SU-DHL-6 (cell line): ENCODE results near the gene UCK2.

Experiments used
- H2AFZ ChIP-seq: fragments of 200-600 bp; sonication (generic); 2 replicates; pipeline ENCODE4 v1.6.1; 2014; ENCODE audit warnings: low read depth, mild to moderate bottlenecking, moderate library complexity, mixed read lengths, antibody characterized with exemption, low read length; ENCODE audit not compliant: severe bottlenecking
- H3F3A ChIP-seq: fragments of 200-600 bp; shearing (Covaris generic); 2 replicates; pipeline ENCODE4 v1.6.0; 2016; ENCODE audit warnings: antibody characterized with exemption, mild to moderate bottlenecking; ENCODE audit not compliant: insufficient read depth
- H3K27ac ChIP-seq: fragments of 200-600 bp; sonication (generic); 2 replicates; pipeline ENCODE4 v1.5.1; 2016; ENCODE audit warnings: low read depth, mild to moderate bottlenecking, low read length, moderate library complexity, mixed read lengths
- H3K27me3 ChIP-seq: fragments of 200-600 bp; sonication (generic), shearing (Covaris generic); 2 replicates; pipeline ENCODE4 v1.6.0; 2014; ENCODE audit warnings: mild to moderate bottlenecking, low read length
- H3K36me3 ChIP-seq: fragments of 200-600 bp; sonication (generic); 2 replicates; pipeline ENCODE4 v1.6.1; 2014; ENCODE audit warnings: mild to moderate bottlenecking, low read length, mixed read lengths
- H3K4me2 ChIP-seq: fragments of 300-600, 200-600 bp; shearing (Covaris generic), sonication (generic); 2 replicates; pipeline ENCODE4 v1.6.0; 2014; ENCODE audit warnings: low read length, low read depth, mild to moderate bottlenecking; ENCODE audit not compliant: poor library complexity, severe bottlenecking
- H3K4me3 ChIP-seq: fragments of 200-600 bp; sonication (generic); 2 replicates; pipeline ENCODE4 v1.5.1; 2014; ENCODE audit warnings: antibody characterized with exemption, low read length, mild to moderate bottlenecking, mixed read lengths; ENCODE audit not compliant: insufficient read depth, poor library complexity, severe bottlenecking
- H3K79me2 ChIP-seq: fragments of 200-600 bp; sonication (generic); 2 replicates; pipeline ENCODE4 v1.6.1; 2014; ENCODE audit warnings: mild to moderate bottlenecking, low read length, moderate library complexity; ENCODE audit not compliant: insufficient read depth
- H3K9ac ChIP-seq: fragments of 200-600 bp; sonication (generic); 2 replicates; pipeline ENCODE4 v1.7.0; 2014; ENCODE audit warnings: mild to moderate bottlenecking, low read length
- H3K9me2 ChIP-seq: fragments of 200-600 bp; sonication (generic); replicated peaks from 2 replicates; pipeline ENCODE4 v1.6.1; 2014; ENCODE audit warnings: low read length; ENCODE audit not compliant: insufficient read depth
- H3K9me3 ChIP-seq: fragments of 200-600 bp; sonication (generic); 2 replicates; pipeline ENCODE4 v1.6.1; 2014; ENCODE audit warnings: low read length, mixed read lengths; ENCODE audit not compliant: insufficient read depth
- H4K20me1 ChIP-seq: fragments of 200-600 bp; sonication (generic); 2 replicates; pipeline ENCODE4 v1.6.1; 2014; ENCODE audit warnings: low read depth, mild to moderate bottlenecking, antibody characterized with exemption, low read length, moderate library complexity, mixed read lengths
- EZH2phosphoT487 ChIP-seq: fragments of 200-600 bp; sonication (generic), shearing (Covaris generic); conservative IDR thresholded peaks from 2 replicates; pipeline ENCODE4 v1.6.1; 2018; ENCODE audit warnings: mild to moderate bottlenecking, antibody characterized with exemption, low read length, moderate library complexity, mixed read lengths
- TF ChIP-seq, protein P1 (sequence below): fragments of 200-600 bp; sonication (generic); IDR thresholded peaks from one replicate; pipeline ENCODE4 v1.5.1; 2017; ENCODE audit warnings: antibody characterized with exemption, mild to moderate bottlenecking, low read length, moderate library complexity; ENCODE audit not compliant: insufficient read depth, poor library complexity, severe bottlenecking

UCK2 gene

GRCh38 chr1:165807613-165808012, 19.8 kb upstream of the UCK2 start:
- Histone ChIP-seq H3K27ac (no peak overlapping the region), H2AFZ (no peak overlapping the region), H3K4me2 (no peak overlapping the region), H3K9ac (no peak overlapping the region), H3K4me3 (no peak overlapping the region), H3K27me3 (no peaks in the 10 kb centered on the region), H3K36me3 (no peaks in the 10 kb centered on the region), H3K9me2 (no peaks in the 10 kb centered on the region), H3K9me3 (no peaks in the 10 kb centered on the region), H3F3A (no peaks in the 10 kb centered on the region), H4K20me1 (no peaks in the 10 kb centered on the region), H3K79me2 (no peaks in the 10 kb centered on the region)
- TF ChIP-seq, protein P1, sequence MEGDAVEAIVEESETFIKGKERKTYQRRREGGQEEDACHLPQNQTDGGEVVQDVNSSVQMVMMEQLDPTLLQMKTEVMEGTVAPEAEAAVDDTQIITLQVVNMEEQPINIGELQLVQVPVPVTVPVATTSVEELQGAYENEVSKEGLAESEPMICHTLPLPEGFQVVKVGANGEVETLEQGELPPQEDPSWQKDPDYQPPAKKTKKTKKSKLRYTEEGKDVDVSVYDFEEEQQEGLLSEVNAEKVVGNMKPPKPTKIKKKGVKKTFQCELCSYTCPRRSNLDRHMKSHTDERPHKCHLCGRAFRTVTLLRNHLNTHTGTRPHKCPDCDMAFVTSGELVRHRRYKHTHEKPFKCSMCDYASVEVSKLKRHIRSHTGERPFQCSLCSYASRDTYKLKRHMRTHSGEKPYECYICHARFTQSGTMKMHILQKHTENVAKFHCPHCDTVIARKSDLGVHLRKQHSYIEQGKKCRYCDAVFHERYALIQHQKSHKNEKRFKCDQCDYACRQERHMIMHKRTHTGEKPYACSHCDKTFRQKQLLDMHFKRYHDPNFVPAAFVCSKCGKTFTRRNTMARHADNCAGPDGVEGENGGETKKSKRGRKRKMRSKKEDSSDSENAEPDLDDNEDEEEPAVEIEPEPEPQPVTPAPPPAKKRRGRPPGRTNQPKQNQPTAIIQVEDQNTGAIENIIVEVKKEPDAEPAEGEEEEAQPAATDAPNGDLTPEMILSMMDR = no peak
- no peak for TF ChIP-seq EZH2phosphoT487

DNA sequence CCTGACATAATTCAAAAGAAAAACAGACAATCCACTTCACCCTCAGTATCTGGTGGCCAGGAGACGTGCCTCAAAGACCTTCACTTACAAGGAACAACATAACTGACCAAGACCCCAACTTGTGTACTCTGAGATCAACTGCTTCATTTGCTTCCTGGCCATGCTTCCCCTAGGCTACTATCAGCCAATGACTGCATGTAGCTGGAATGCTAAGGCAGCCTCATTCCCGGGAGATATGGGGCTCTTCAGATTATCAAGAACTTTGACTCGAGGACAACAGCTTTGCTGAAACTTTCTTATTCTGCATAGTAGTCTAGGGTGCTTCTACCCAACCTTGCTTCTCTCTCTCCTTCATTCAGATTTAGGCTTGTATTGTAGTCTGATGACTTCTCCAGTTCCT, 11.7 kb upstream of the UCK2 start:
- Histone ChIP-seq H2AFZ (no peak overlapping the region), H3K9me3 (no peaks in the 10 kb centered on the region), H3K27me3 (no peaks in the 10 kb centered on the region), H3K4me2 (no peak overlapping the region), H3F3A (no peaks in the 10 kb centered on the region), H3K9me2 (no peaks in the 10 kb centered on the region), H3K79me2 (no peaks in the 10 kb centered on the region), H4K20me1 (no peaks in the 10 kb centered on the region), H3K27ac (no peak overlapping the region), H3K36me3 (no peaks in the 10 kb centered on the region), H3K9ac (no peak overlapping the region), H3K4me3 (no peak overlapping the region)
- TF ChIP-seq, protein P1 = no peak
- TF ChIP-seq EZH2phosphoT487 = no peak

- Histone ChIP-seq H3K27me3 (no peaks in the 10 kb centered on the region), H4K20me1 (no peaks in the 10 kb centered on the region), H3F3A (no peaks in the 10 kb centered on the region), H3K9ac (no peak overlapping the region), H3K4me2 (no peak overlapping the region), H3K9me3 (no peaks in the 10 kb centered on the region), H3K4me3 (no peak overlapping the region), H3K27ac (no peak overlapping the region), H3K9me2 (no peaks in the 10 kb centered on the region), H3K79me2 (no peaks in the 10 kb centered on the region), H3K36me3 (no peaks in the 10 kb centered on the region), H2AFZ (no peak overlapping the region)
- TF ChIP-seq, protein P1 = no peak
- no peak for TF ChIP-seq EZH2phosphoT487
These were observed 11.3 kb upstream of the UCK2 start for GRCh38 chr1:165816157-165816556.
